ENCODE measurements around the gene TPO. TPM values are rescaled to one million over a fixed set of nuclear protein-coding genes. Genes with fewer than 3 reads are reported as not detected.

The TPO gene
- total RNA-seq, 2 donors from 2014 or later, result not detected

GRCh38 chr2:1437537-1437936, 24.3 kb downstream of the TPO start:
- no peaks in the 10 kb centered on the region for H3K9me3 Mint-ChIP-seq
- H3K27ac Mint-ChIP-seq, result no peak overlapping the region
- H3K27me3 Mint-ChIP-seq (ENCODE audit: low read depth), result no peaks in the 10 kb centered on the region
- ATAC-seq (replicated peaks in 1 of 2), result no peak
- H3K36me3 Mint-ChIP-seq (ENCODE audit: insufficient read depth in 2 of 2), result no peaks in the 10 kb centered on the region
- no peak overlapping the region for H3K4me3 Mint-ChIP-seq
- H3K4me1 Mint-ChIP-seq (ENCODE audit: low read depth), result no peaks in the 10 kb centered on the region
- no peak for DNase-seq

- Mint-ChIP-seq H3K4me1 (ENCODE audit: low read depth) (no peaks in the 10 kb centered on the region), H3K27me3 (ENCODE audit: low read depth) (no peaks in the 10 kb centered on the region)
- DNase-seq, result no peak
Observed at GRCh38 chr2:1438972-1439371, 25.7 kb downstream of the TPO start.

GRCh38 chr2:1440581-1440980, 27.3 kb downstream of the TPO start:
- Mint-ChIP-seq H3K4me3 (no peak overlapping the region), H3K4me1 (ENCODE audit: low read depth) (no peaks in the 10 kb centered on the region), H3K9me3 (peaks cover 0 to 1% of the 10 kb centered on the region in 2 donors), H3K27ac (no peak overlapping the region), H3K27me3 (ENCODE audit: low read depth) (no peaks in the 10 kb centered on the region), H3K36me3 (ENCODE audit: insufficient read depth in 2 of 2) (no peaks in the 10 kb centered on the region)
- DNase-seq, result no peak
- ATAC-seq (replicated peaks in 1 of 2), result no peak

More at GRCh38 chr2:1438972-1439371, 25.7 kb downstream of the TPO start:
- peaks cover 0 to 1% of the 10 kb centered on the region in 2 donors for H3K9me3 Mint-ChIP-seq
- H3K27ac Mint-ChIP-seq, result no peak overlapping the region
- H3K4me3 Mint-ChIP-seq, result no peak overlapping the region
- no peaks in the 10 kb centered on the region for H3K36me3 Mint-ChIP-seq (ENCODE audit: insufficient read depth in 2 of 2)
- ATAC-seq (replicated peaks in 1 of 2), result no peak

- Mint-ChIP-seq H3K4me1 (ENCODE audit: low read depth) (no peaks in the 10 kb centered on the region), H3K9me3 (peaks cover 0 to 1% of the 10 kb centered on the region in 2 donors), H3K27ac (no peak overlapping the region), H3K27me3 (ENCODE audit: low read depth) (peaks cover 16% of the 10 kb centered on the region), H3K36me3 (ENCODE audit: insufficient read depth in 2 of 2) (no peaks in the 10 kb centered on the region), H3K4me3 (no peak overlapping the region)
- ATAC-seq (replicated peaks in 1 of 2) (no peak), DNase-seq (no peak)
Observed at GRCh38 chr2:1446301-1446700, 33.0 kb downstream of the TPO start.

GRCh38 chr2:1448009-1448408, 34.7 kb downstream of the TPO start:
- ATAC-seq (replicated peaks in 1 of 2) (no peak), DNase-seq (no peak)
- Mint-ChIP-seq H3K4me3 (no peak overlapping the region), H3K9me3 (no peaks in the 10 kb centered on the region), H3K27ac (no peak overlapping the region), H3K27me3 (ENCODE audit: low read depth) (peaks cover 16% of the 10 kb centered on the region), H3K36me3 (ENCODE audit: insufficient read depth in 2 of 2) (no peaks in the 10 kb centered on the region), H3K4me1 (ENCODE audit: low read depth) (no peaks in the 10 kb centered on the region)

- ATAC-seq (replicated peaks in 1 of 2) (no peak), DNase-seq (no peak)
- Mint-ChIP-seq H3K27me3 (ENCODE audit: low read depth) (peaks cover 16% of the 10 kb centered on the region), H3K4me3 (no peak overlapping the region), H3K4me1 (ENCODE audit: low read depth) (no peaks in the 10 kb centered on the region), H3K9me3 (no peaks in the 10 kb centered on the region), H3K36me3 (ENCODE audit: insufficient read depth in 2 of 2) (no peaks in the 10 kb centered on the region), H3K27ac (no peak overlapping the region)
Observed at GRCh38 chr2:1450915-1451314, 37.7 kb downstream of the TPO start.

GRCh38 chr2:1451422-1451821, 38.2 kb downstream of the TPO start:
- no peaks in the 10 kb centered on the region for H3K4me1 Mint-ChIP-seq (ENCODE audit: low read depth)
- H3K9me3 Mint-ChIP-seq, result no peaks in the 10 kb centered on the region
- no peaks in the 10 kb centered on the region for H3K36me3 Mint-ChIP-seq (ENCODE audit: insufficient read depth in 2 of 2)
- ATAC-seq (replicated peaks in 1 of 2) (no peak), DNase-seq (no peak)
- peaks cover 16% of the 10 kb centered on the region for H3K27me3 Mint-ChIP-seq (ENCODE audit: low read depth)
- H3K4me3 Mint-ChIP-seq, result no peak overlapping the region
- H3K27ac Mint-ChIP-seq, result no peak overlapping the region

- Mint-ChIP-seq H3K27ac (no peak overlapping the region), H3K36me3 (ENCODE audit: insufficient read depth in 2 of 2) (no peaks in the 10 kb centered on the region), H3K4me1 (ENCODE audit: low read depth) (no peaks in the 10 kb centered on the region), H3K4me3 (no peak overlapping the region), H3K27me3 (ENCODE audit: low read depth) (peaks cover 16% of the 10 kb centered on the region), H3K9me3 (no peaks in the 10 kb centered on the region)
- no peak for ATAC-seq (replicated peaks in 1 of 2)
- DNase-seq, result no peak
Observed at GRCh38 chr2:1453561-1453960, 40.3 kb downstream of the TPO start.

- Mint-ChIP-seq H3K4me1 (ENCODE audit: low read depth) (no peaks in the 10 kb centered on the region), H3K4me3 (no peak overlapping the region), H3K27ac (no peak overlapping the region), H3K27me3 (ENCODE audit: low read depth) (peaks cover 13% of the 10 kb centered on the region), H3K9me3 (no peaks in the 10 kb centered on the region), H3K36me3 (ENCODE audit: insufficient read depth in 2 of 2) (no peaks in the 10 kb centered on the region)
- ATAC-seq (replicated peaks in 1 of 2) (no peak), DNase-seq (no peak)
Observed at GRCh38 chr2:1454346-1454745, 41.1 kb downstream of the TPO start.

GRCh38 chr2:1455466-1455865, 42.2 kb downstream of the TPO start:
- Mint-ChIP-seq H3K9me3 (no peaks in the 10 kb centered on the region), H3K4me3 (no peak overlapping the region), H3K36me3 (ENCODE audit: insufficient read depth in 2 of 2) (no peaks in the 10 kb centered on the region), H3K4me1 (ENCODE audit: low read depth) (no peaks in the 10 kb centered on the region), H3K27ac (no peak overlapping the region), H3K27me3 (ENCODE audit: low read depth) (peaks cover 6% of the 10 kb centered on the region)
- DNase-seq (no peak), ATAC-seq (replicated peaks in 1 of 2) (no peak)

- Mint-ChIP-seq H3K4me1 (ENCODE audit: low read depth) (no peaks in the 10 kb centered on the region), H3K27me3 (ENCODE audit: low read depth) (no peaks in the 10 kb centered on the region), H3K27ac (no peak overlapping the region)
Observed at GRCh38 chr2:1458432-1458831, 45.2 kb downstream of the TPO start.

GRCh38 chr2:1459727-1460126, 46.5 kb downstream of the TPO start:
- DNase-seq (no peak), ATAC-seq (replicated peaks in 1 of 2) (no peak)
- Mint-ChIP-seq H3K27me3 (ENCODE audit: low read depth) (no peaks in the 10 kb centered on the region), H3K9me3 (no peaks in the 10 kb centered on the region), H3K36me3 (ENCODE audit: insufficient read depth in 2 of 2) (no peaks in the 10 kb centered on the region), H3K4me1 (ENCODE audit: low read depth) (no peaks in the 10 kb centered on the region), H3K4me3 (no peak overlapping the region), H3K27ac (no peak overlapping the region)

More at GRCh38 chr2:1458432-1458831, 45.2 kb downstream of the TPO start:
- DNase-seq (no peak), ATAC-seq (replicated peaks in 1 of 2) (no peak)
- Mint-ChIP-seq H3K4me3 (no peak overlapping the region), H3K9me3 (no peaks in the 10 kb centered on the region), H3K36me3 (ENCODE audit: insufficient read depth in 2 of 2) (no peaks in the 10 kb centered on the region)

- Mint-ChIP-seq H3K36me3 (ENCODE audit: insufficient read depth in 2 of 2) (no peaks in the 10 kb centered on the region), H3K27me3 (ENCODE audit: low read depth) (no peaks in the 10 kb centered on the region), H3K9me3 (no peaks in the 10 kb centered on the region), H3K4me1 (ENCODE audit: low read depth) (no peaks in the 10 kb centered on the region), H3K27ac (no peak overlapping the region), H3K4me3 (no peak overlapping the region)
- no peak for DNase-seq
- no peak for ATAC-seq (replicated peaks in 1 of 2)
Observed at GRCh38 chr2:1460851-1461418, 47.7 kb downstream of the TPO start.

All from activated T-cell treated with anti-CD3 and anti-CD28 coated beads, Interleukin-2, amount 50 U/mL, for 72 hours (primary cell).